GM18520 (cell line): Measurements from ENCODE around the gene SLC1A2.

ENCODE experiments used
- ATAC-seq: cut with Tn5 transposase; IDR thresholded peaks from one replicate; pipeline ENCODE4 v1.9.1; 2021; ENCODE audit not compliant: unreplicated experiment

SLC1A2 gene

GRCh38 chr11:35247863-35248262, 171.5 kb downstream of the SLC1A2 start:
- no peak for ATAC-seq

- no peak for ATAC-seq
Measured at GRCh38 chr11:35247428-35247827, 171.9 kb downstream of the SLC1A2 start.

DNA sequence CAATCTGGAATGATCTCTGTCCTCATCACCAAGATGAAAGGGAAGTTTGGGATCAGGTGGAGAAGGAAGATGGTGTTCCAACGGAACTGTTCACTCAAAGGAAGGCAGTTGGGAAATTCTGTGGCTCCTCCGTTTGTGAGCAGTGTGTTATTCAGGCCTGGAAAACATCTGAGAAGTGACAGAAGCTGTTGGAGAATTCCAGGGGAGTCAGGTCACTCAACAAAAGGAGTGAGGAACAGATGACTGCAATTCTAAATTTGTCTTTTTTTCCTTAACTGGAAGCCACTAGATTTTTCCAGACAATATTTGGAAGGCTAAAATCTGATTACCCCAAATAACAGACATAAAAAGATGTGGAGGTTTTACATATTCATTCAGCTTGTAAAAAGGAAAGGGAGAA, 172.6 kb downstream of the SLC1A2 start:
- no peak for ATAC-seq

- no peak for ATAC-seq
Measured at GRCh38 chr11:35245786-35246185, 173.6 kb downstream of the SLC1A2 start.

DNA sequence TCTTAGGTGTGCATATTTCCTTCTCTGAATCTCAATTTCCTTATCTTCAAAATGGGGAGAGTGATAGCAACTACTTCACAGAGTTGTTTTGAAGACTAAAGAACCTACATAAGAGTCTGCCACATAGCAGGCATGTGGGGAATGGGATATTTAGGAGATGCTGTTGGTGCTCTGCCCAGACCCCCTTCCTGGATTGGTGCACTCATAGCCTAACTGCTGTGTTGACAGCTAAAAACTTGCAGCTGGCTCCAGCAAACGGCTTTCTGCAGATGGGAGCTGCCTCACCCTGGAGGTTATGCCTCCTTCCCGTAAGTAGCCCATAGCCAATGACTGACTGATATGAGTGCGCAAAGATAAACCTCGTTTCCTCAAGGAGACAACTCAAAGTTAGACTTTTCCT, 174.3 kb downstream of the SLC1A2 start:
- no peak for ATAC-seq

- no peak for ATAC-seq
Measured at GRCh38 chr11:35243774-35244173, 175.6 kb downstream of the SLC1A2 start.

- ATAC-seq, result no peak
Measured at GRCh38 chr11:35242412-35243242, 176.7 kb downstream of the SLC1A2 start.

DNA sequence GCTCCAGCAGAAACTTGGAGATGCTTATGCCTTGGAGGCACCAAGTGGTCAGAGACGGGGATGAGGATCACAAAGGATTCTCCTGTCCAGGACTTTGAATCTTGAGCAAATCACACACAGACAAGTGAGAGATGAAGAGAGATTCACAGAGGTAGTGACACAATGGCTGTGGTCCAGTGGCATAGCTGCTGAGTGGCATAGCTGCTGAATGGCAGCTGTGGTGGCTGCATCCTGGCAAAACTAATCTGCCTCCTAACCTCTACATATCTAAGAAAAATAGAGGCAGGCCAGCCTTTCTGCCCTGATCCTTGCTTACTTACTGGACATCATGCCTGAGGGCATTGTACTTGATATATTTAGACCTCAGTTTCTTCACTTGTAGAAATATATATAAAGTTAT, 177.8 kb downstream of the SLC1A2 start:
- ATAC-seq, result no peak

DNA sequence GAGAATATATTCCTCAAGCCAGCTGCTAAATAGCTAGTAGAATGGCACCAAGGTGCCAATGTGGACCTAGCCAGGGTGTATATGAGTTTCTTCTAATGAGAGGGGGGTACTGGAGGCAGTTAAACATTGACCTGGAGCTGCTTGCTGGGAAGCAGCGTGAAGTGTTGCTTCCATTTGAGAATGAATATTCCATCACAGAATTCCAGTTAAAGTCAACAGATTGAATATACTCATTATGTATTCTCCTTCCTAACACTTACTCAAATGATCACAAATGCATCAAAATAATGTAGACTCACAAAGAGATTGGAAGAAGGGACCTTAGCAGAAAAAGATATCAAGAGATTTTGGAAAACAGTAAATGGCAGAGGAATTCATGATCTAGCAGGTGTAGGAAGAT, 178.3 kb downstream of the SLC1A2 start:
- no peak for ATAC-seq

GRCh38 chr11:35239471-35240075, 179.8 kb downstream of the SLC1A2 start:
- no peak for ATAC-seq

DNA sequence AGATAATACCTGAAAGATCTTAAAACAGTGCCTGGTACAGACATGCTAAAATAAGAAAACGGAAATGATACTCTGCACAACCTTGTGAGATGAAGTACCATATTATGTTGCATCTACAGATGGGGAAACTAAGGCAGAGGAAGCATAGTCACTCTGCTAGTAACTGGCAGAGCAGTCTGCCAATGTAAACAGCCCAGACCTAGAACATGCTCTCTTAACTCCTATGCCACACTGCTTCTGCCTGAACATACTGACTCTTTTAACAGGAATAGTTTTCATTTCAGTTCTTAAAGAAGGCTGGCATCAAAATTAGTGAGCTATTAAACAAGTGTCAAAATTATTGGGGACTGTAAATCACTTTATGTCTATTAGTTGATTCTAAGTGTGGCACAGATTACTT, 180.5 kb downstream of the SLC1A2 start:
- ATAC-seq, result no peak

GRCh38 chr11:35237860-35238715, 181.3 kb downstream of the SLC1A2 start:
- ATAC-seq, result no peak

GRCh38 chr11:35237351-35237750, 182.0 kb downstream of the SLC1A2 start:
- ATAC-seq, result no peak

DNA sequence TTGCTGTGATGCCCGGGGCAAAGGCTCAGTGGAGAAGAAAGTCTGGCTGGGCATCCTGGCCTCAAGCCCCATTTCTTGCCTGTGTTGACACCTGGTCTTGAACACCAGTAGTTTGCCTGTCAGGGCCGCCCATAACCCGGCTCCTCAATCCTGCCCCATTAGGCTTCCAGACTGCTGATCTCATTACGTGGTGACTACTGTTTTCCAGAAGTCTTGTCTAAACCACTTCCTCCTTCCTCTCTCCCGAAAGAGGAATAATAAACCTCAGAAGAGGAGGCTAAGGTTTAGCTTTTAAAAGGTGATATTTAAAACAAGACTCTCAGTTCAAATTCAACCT, 182.7 kb downstream of the SLC1A2 start:
- no peak for ATAC-seq

- no peak for ATAC-seq
Measured at GRCh38 chr11:35235936-35236666, 183.3 kb downstream of the SLC1A2 start.

- ATAC-seq, result no peak
Measured at GRCh38 chr11:35235498-35235897, 183.9 kb downstream of the SLC1A2 start.

DNA sequence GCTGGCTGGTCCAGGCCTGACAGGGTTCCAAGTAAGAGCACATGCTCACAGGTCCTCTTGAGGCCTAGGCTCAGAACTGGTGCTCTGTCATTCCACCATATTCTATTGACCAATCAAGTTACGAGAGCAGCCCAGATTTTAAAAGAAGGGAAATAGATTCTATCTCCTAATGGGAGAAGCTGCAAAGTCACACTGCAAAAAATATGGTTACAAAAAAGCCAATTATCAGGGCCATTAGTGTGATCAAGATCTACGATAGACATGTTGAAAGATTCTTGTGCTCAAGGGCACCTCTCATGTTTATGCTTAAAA, 184.2 kb downstream of the SLC1A2 start:
- no peak for ATAC-seq

GRCh38 chr11:35234460-35235156, 184.8 kb downstream of the SLC1A2 start:
- ATAC-seq, result no peak

DNA sequence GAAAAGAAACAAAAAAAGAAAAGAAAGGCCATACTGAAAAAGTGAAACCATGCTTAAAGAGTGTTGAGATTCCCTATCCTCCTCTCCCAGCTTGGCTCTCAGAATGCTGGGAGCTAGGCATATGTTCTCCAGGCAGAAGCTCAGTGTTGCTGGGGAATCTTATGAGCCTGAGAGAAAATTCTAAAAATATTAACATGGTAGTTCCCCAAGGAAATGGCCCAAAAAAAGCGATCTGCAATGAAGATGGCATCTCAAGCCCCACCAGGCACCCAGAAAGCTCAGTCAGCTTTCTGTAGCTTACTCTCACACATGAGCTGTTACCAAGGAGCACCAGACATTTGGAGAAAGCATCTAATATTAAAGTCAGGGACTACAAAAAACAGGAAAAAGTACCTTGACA, 185.8 kb downstream of the SLC1A2 start:
- no peak for ATAC-seq

- no peak for ATAC-seq
Measured at GRCh38 chr11:35232891-35233330, 186.4 kb downstream of the SLC1A2 start.
